ENCODE measurements around the gene CEACAM20. TPM values are rescaled to one million over a fixed set of nuclear protein-coding genes. Genes with fewer than 3 reads are reported as not detected.
"Not testable (repeated sequence)": the region's sequence is repeated elsewhere in the genome, so short reads cannot be mapped to it uniquely, and the experiment has no call there.

The CEACAM20 gene
- total RNA-seq, 1 experiment from 2014 or later = not detected

- H3K27me3 ChIP-seq (ENCODE audit: control insufficient read depth, insufficient read depth, low read length) = no peaks in the 10 kb centered on the region
- no peak overlapping the region for H3K4me3 ChIP-seq (ENCODE audit: insufficient read depth, low read depth, low read length)
- DNase-seq = no peak
- H3K36me3 ChIP-seq (replicated peaks; ENCODE audit: control insufficient read depth, insufficient read depth, low read length) = peaks cover 25% of the 10 kb centered on the region
Observed at GRCh38 chr19:44476559-44477408, 52.7 kb downstream of the CEACAM20 start.

GRCh38 chr19:44468730-44469129 lies 60.7 kb downstream of the CEACAM20 start:
- not testable (repeated sequence) for H3K4me3 ChIP-seq (ENCODE audit: insufficient read depth, low read depth, low read length); DNase-seq; H3K27me3 ChIP-seq (ENCODE audit: control insufficient read depth, insufficient read depth, low read length); H3K36me3 ChIP-seq (replicated peaks; ENCODE audit: control insufficient read depth, insufficient read depth, low read length)

- DNase-seq; H3K4me3 ChIP-seq (ENCODE audit: insufficient read depth, low read depth, low read length); H3K27me3 ChIP-seq (ENCODE audit: control insufficient read depth, insufficient read depth, low read length); H3K36me3 ChIP-seq (replicated peaks; ENCODE audit: control insufficient read depth, insufficient read depth, low read length): not testable (repeated sequence)
Observed at GRCh38 chr19:44462600-44463286, 66.7 kb downstream of the CEACAM20 start.

Other genes starting within 250 kb of the CEACAM20 start
- gene ZNF235, start 224.7 kb downstream of the CEACAM20 start, total RNA-seq (2014; rRNA removed; shearing (Covaris generic)) = 1.6 and 2.1 TPM in 2 replicates
- gene ZNF112, start 173.0 kb downstream of the CEACAM20 start, total RNA-seq (2014; rRNA removed; shearing (Covaris generic)) = 2.1 and 3.4 TPM in 2 replicates
- 2.2 and 4.6 TPM in 2 replicates for gene ZNF285, start 128.1 kb downstream of the CEACAM20 start, total RNA-seq (2014; rRNA removed; shearing (Covaris generic))
- gene ZNF229, start 81.2 kb downstream of the CEACAM20 start, total RNA-seq (2014; rRNA removed; shearing (Covaris generic)) = 0.03 and 0.18 TPM in 2 replicates
- gene ZNF180, start 29.2 kb downstream of the CEACAM20 start, total RNA-seq (2014; rRNA removed; shearing (Covaris generic)) = 7.1 and 8.7 TPM in 2 replicates
- not detected in 2 replicates for gene IGSF23, start 83.9 kb upstream of the CEACAM20 start, total RNA-seq (2014; rRNA removed; shearing (Covaris generic))
- gene PVR, start 114.2 kb upstream of the CEACAM20 start, total RNA-seq (2014; rRNA removed; shearing (Covaris generic)) = 42.3 and 49.0 TPM in 2 replicates
- gene CEACAM19, start 141.8 kb upstream of the CEACAM20 start, total RNA-seq (2014; rRNA removed; shearing (Covaris generic)) = 0.17 and 1.1 TPM in 2 replicates
- gene CEACAM16, start 169.5 kb upstream of the CEACAM20 start, total RNA-seq (2014; rRNA removed; shearing (Covaris generic)) = not detected in 2 replicates
- gene BCL3, start 219.0 kb upstream of the CEACAM20 start, total RNA-seq (2014; rRNA removed; shearing (Covaris generic)) = 7.3 and 8.3 TPM in 2 replicates
- gene CBLC, start 248.2 kb upstream of the CEACAM20 start, total RNA-seq (2014; rRNA removed; shearing (Covaris generic)) = 15.3 and 16.3 TPM in 2 replicates

Data from H7 (cell line).